IMR-90 (cell line): Measurements from ENCODE around the gene ACTR5. TPM values are rescaled to one million over a fixed set of nuclear protein-coding genes. Genes with fewer than 3 reads are reported as not detected.

Experiments used
- ATAC-seq: fragments of 200-7000 bp; cut with Tn5 transposase; 2 replicates; pipeline ENCODE4 v1.9.1; 2020; ENCODE audit warnings: low read depth, mild to moderate bottlenecking, moderate library complexity
- BruUV-seq: library from RNA; stranded (reverse); fragments of 400-500 nt; replicated peaks from 2 replicates; lab custom pipeline; 2021; lab: Mats Ljungman, UMichigan
- CTCF ChIA-PET: fragments of 300-600 bp; formaldehyde crosslinking; extraction: SDS; loops from one replicate; lab custom pipeline; 2021; ENCODE audit warnings: antibody characterized with exemption; lab: Yijun Ruan, JAX
- POLR2A ChIA-PET: fragments of 300-600 bp; sonication (Branson Sonifier 250); formaldehyde crosslinking; loops from one replicate; lab custom pipeline; 2022; ENCODE audit warnings: antibody characterized with exemption; ENCODE audit not compliant: unreplicated experiment; lab: Charles Lee
- DNase-seq: peaks from one replicate; pipeline ENCODE4 v3.0.0; 2013
- H2AFZ ChIP-seq: replicated peaks from 2 replicates; pipeline ENCODE3; 2013; ENCODE audit warnings: low read length, mild to moderate bottlenecking; ENCODE audit not compliant: poor library complexity
- H2AK5ac ChIP-seq: 2 replicates; pipeline ENCODE4 v1.6.1; 2013; ENCODE audit warnings: low read depth, low read length, inconsistent platforms
- H2AK9ac ChIP-seq: replicated peaks from 2 replicates; pipeline ENCODE3; 2013; ENCODE audit warnings: mild to moderate bottlenecking, low read depth, low read length, moderate library complexity; ENCODE audit not compliant: poor library complexity
- H2BK120ac ChIP-seq: 2 replicates; pipeline ENCODE4 v1.6.1; 2013; ENCODE audit warnings: low read depth, low read length, inconsistent platforms
- H2BK15ac ChIP-seq: 3 replicates; pipeline ENCODE4 v1.6.1; 2013; ENCODE audit warnings: low read depth, low read length, inconsistent platforms
- H2BK20ac ChIP-seq: 2 replicates; pipeline ENCODE4 v1.6.1; 2013; ENCODE audit warnings: low read depth, mild to moderate bottlenecking, inconsistent platforms, low read length, moderate library complexity
- H2BK5ac ChIP-seq: 2 replicates; pipeline ENCODE4 v1.6.1; 2013; ENCODE audit warnings: mild to moderate bottlenecking, low read depth, low read length, inconsistent platforms; ENCODE audit not compliant: poor library complexity, severe bottlenecking
- H3K14ac ChIP-seq: replicated peaks from 2 replicates; pipeline ENCODE4 v1.6.1; 2013; ENCODE audit warnings: low read depth, low read length, inconsistent platforms
- H3K18ac ChIP-seq: 2 replicates; pipeline ENCODE4 v1.6.1; 2013; ENCODE audit warnings: low read depth, low read length, control low read depth
- H3K23ac ChIP-seq: 2 replicates; pipeline ENCODE4 v1.6.1; 2013; ENCODE audit warnings: low read depth, low read length, inconsistent platforms
- H3K27ac ChIP-seq: 2 replicates; pipeline ENCODE4 v1.5.1; 2013; ENCODE audit warnings: mild to moderate bottlenecking, control low read depth, low read length; ENCODE audit not compliant: insufficient read depth
- H3K27me3 ChIP-seq: 2 replicates; pipeline ENCODE4 v1.6.1; 2013; ENCODE audit warnings: low read length; ENCODE audit not compliant: control insufficient read depth, insufficient read depth
- H3K36me3 ChIP-seq: 2 replicates; pipeline ENCODE4 v1.6.1; 2013; ENCODE audit warnings: low read length, mixed read lengths; ENCODE audit not compliant: control insufficient read depth, insufficient read depth
- H3K4ac ChIP-seq: 2 replicates; pipeline ENCODE4 v1.6.1; 2013; ENCODE audit warnings: low read depth, low read length, inconsistent platforms
- H3K4me1 ChIP-seq: 2 replicates; pipeline ENCODE4 v1.6.1; 2013; ENCODE audit warnings: low read length, mixed read lengths; ENCODE audit not compliant: control insufficient read depth, insufficient read depth
- H3K4me2 ChIP-seq: 2 replicates; pipeline ENCODE4 v1.6.1; 2013; ENCODE audit warnings: low read depth, mild to moderate bottlenecking, control low read depth, low read length, moderate library complexity
- H3K4me3 ChIP-seq: 2 replicates; pipeline ENCODE4 v1.5.1; 2013; ENCODE audit warnings: low read depth, mild to moderate bottlenecking, control low read depth, low read length, moderate library complexity; ENCODE audit not compliant: insufficient read depth
- H3K56ac ChIP-seq: 2 replicates; pipeline ENCODE4 v1.6.1; 2013; ENCODE audit warnings: low read length, inconsistent platforms; ENCODE audit not compliant: insufficient read depth; ENCODE audit errors: extremely low read depth
- H3K79me1 ChIP-seq, 2 experiments: 2 replicates each; pipeline ENCODE4 v1.6.1; 2013; ENCODE audit warnings: low read length in 2 of 2, inconsistent platforms in 1 of 2, low read depth in 1 of 2
- H3K9ac ChIP-seq: 2 replicates; pipeline ENCODE4 v1.6.1; 2013; ENCODE audit warnings: low read depth, low read length, control low read depth
- H3K9me1 ChIP-seq: 2 replicates; pipeline ENCODE4 v1.6.1; 2013; ENCODE audit warnings: low read length, inconsistent platforms; ENCODE audit not compliant: insufficient read depth
- H3K9me3 ChIP-seq: 2 replicates; pipeline ENCODE4 v1.6.1; 2013; ENCODE audit warnings: low read length; ENCODE audit not compliant: control insufficient read depth, insufficient read depth
- H4K20me1 ChIP-seq: 2 replicates; pipeline ENCODE4 v1.6.1; 2013; ENCODE audit warnings: low read length, inconsistent platforms; ENCODE audit not compliant: insufficient read depth
- H4K5ac ChIP-seq: 2 replicates; pipeline ENCODE4 v1.6.1; 2013; ENCODE audit warnings: mild to moderate bottlenecking, low read depth, low read length, control low read depth
- H4K8ac ChIP-seq, 2 experiments: 2 replicates each; pipeline ENCODE4 v1.6.1; 2013; ENCODE audit warnings: low read depth in 2 of 2, low read length in 2 of 2, control low read depth in 1 of 2, inconsistent platforms in 1 of 2
- H4K91ac ChIP-seq: 2 replicates; pipeline ENCODE4 v1.6.1; 2013; ENCODE audit warnings: low read depth, low read length, inconsistent platforms; ENCODE audit not compliant: insufficient read depth
- BHLHE40 ChIP-seq: fragments of 150-350 bp; IDR thresholded peaks from 2 replicates; pipeline ENCODE4 v1.6.1; 2016; ENCODE audit warnings: mild to moderate bottlenecking, low read depth, low read length
- CEBPB ChIP-seq: IDR thresholded peaks from 2 replicates; pipeline ENCODE4 v1.6.1; 2012; ENCODE audit warnings: low read depth, low read length, improper control_type of control experiment
- CHD1 ChIP-seq: IDR thresholded peaks from 2 replicates; pipeline ENCODE4 v1.6.1; 2012; ENCODE audit warnings: low read depth, low read length, improper control_type of control experiment
- CTCF ChIP-seq: conservative IDR thresholded peaks from 2 replicates; pipeline ENCODE4 v1.5.1; 2012; ENCODE audit warnings: mild to moderate bottlenecking, low read depth, low read length, improper control_type of control experiment
- ELK1 ChIP-seq: fragments of 150-350 bp; IDR thresholded peaks from 2 replicates; pipeline ENCODE4 v1.6.1; 2016; ENCODE audit warnings: low read depth, mild to moderate bottlenecking, low read length, moderate library complexity, borderline replicate concordance
- FOS ChIP-seq: fragments of 150-350 bp; IDR thresholded peaks from 2 replicates; pipeline ENCODE4 v1.6.1; 2016; ENCODE audit warnings: low read depth, low read length
- MAFK ChIP-seq: IDR thresholded peaks from 2 replicates; pipeline ENCODE4 v1.6.1; 2012; ENCODE audit warnings: low read depth, low read length, improper control_type of control experiment
- MAZ ChIP-seq: IDR thresholded peaks from 2 replicates; pipeline ENCODE4 v1.6.1; 2012; ENCODE audit warnings: low read depth, mild to moderate bottlenecking, low read length, improper control_type of control experiment, moderate library complexity, borderline replicate concordance
- MXI1 ChIP-seq: IDR thresholded peaks from 2 replicates; pipeline ENCODE4 v1.6.1; 2012; ENCODE audit warnings: low read depth, mild to moderate bottlenecking, low read length, moderate library complexity, borderline replicate concordance
- NFE2L2 ChIP-seq: fragments of 150-350 bp; IDR thresholded peaks from 2 replicates; pipeline ENCODE4 v1.6.1; 2016; ENCODE audit warnings: low read depth, mild to moderate bottlenecking, low read length
- POLR2A ChIP-seq: IDR thresholded peaks from 2 replicates; pipeline ENCODE4 v1.6.1; 2012; ENCODE audit warnings: mild to moderate bottlenecking, low read depth, low read length
- RAD21 ChIP-seq: IDR thresholded peaks from 2 replicates; pipeline ENCODE4 v1.6.1; 2012; ENCODE audit warnings: low read length, improper control_type of control experiment
- RCOR1 ChIP-seq: IDR thresholded peaks from 2 replicates; pipeline ENCODE4 v1.6.1; 2012; ENCODE audit warnings: mild to moderate bottlenecking, low read length, improper control_type of control experiment; ENCODE audit not compliant: insufficient replicate concordance
- RFX5 ChIP-seq: IDR thresholded peaks from 2 replicates; pipeline ENCODE4 v1.8.0; 2012; ENCODE audit warnings: low read depth, mild to moderate bottlenecking, low read length, moderate library complexity
- SMC3 ChIP-seq: fragments of 150-350 bp; IDR thresholded peaks from 2 replicates; pipeline ENCODE4 v1.6.1; 2016; ENCODE audit warnings: low read depth, mild to moderate bottlenecking, antibody characterized with exemption, low read length, moderate library complexity
- USF2 ChIP-seq: fragments of 150-350 bp; IDR thresholded peaks from 2 replicates; pipeline ENCODE4 v1.6.1; 2017; ENCODE audit warnings: mild to moderate bottlenecking, antibody characterized with exemption, low read length, low read depth
- WGBS, 2 experiments: methylation state at CpG; one replicate each; pipeline versions ENCODE4 v1.1.5 to v1.1.7; 2013; ENCODE audit warnings: missing lambda C conversion rate in 2 of 2; ENCODE audit not compliant: insufficient read length in 1 of 2; ENCODE audit errors: extremely low coverage in 2 of 2; 5-methylcytosine and 5-hydroxymethylcytosine counted together
- dilution Hi-C: fragments of 300-500 bp; cut with HindIII; formaldehyde crosslinking; loops from one replicate; pipeline ENCODE4 v1.14.3; 2018; ENCODE audit warnings: low sequenced_read_pairs; ENCODE audit not compliant: unreplicated experiment
- in situ Hi-C: fragments of 300-500 bp; cut with MboI; formaldehyde crosslinking; loops from 3 replicates; pipeline ENCODE4 v1.14.3; 2019; ENCODE audit warnings: low sequenced_read_pairs, inconsistent platforms, mixed read lengths
- intact Hi-C: fragments of 100-400 bp; cut with micrococcal nuclease; formaldehyde crosslinking; loops from 2 replicates; pipeline ENCODE4 v1.10.0; 2022
- polyA plus RNA-seq, 3 experiments: library from polyadenylated mRNA; depleted of rRNA; stranded (reverse); fragments of >200 nt; gene quantifications; 2 replicates each; pipeline ENCODE4 v1.2.3, GENCODE V29; 2012; ENCODE audit warnings: low replicate concordance in 1 of 3
- total RNA-seq: library from RNA; depleted of rRNA; stranded (reverse); fragments of >200 nt; gene quantifications from 2 replicates; pipeline ENCODE4 v1.2.3, GENCODE V29; 2012

The ACTR5 gene
- total and polyA plus RNA-seq, 2 of the 4 experiments (the other 2 are of a cell fraction): 5.9 to 6.6 TPM

- ChIA-PET CTCF (no interaction called here), POLR2A (no interaction called here)
- no peak overlapping the region for H3K9ac ChIP-seq
- H4K5ac ChIP-seq: no peak overlapping the region
- intact Hi-C loops (loop anchor here (5.0 kb wide), 1 partner anchor 123 kb away; no protein-coding TSS in a partner anchor), in situ Hi-C loops (loop anchor here (5.0 to 25.0 kb wide), 2 partner anchors 108 to 282 kb away; no protein-coding TSS in a partner anchor), dilution Hi-C loops (no loop called here)
- no peaks in the 10 kb centered on the region for H3K9me3 ChIP-seq
- no peak for TF ChIP-seq MAFK
- TF ChIP-seq MAZ: no peak
- TF ChIP-seq POLR2A: no peak
- no peak for TF ChIP-seq RFX5
- TF ChIP-seq MXI1: no peak
- no peak for TF ChIP-seq RAD21
- no peak for TF ChIP-seq USF2
- no peak for TF ChIP-seq FOS
- TF ChIP-seq CEBPB: no peak
- no peak for TF ChIP-seq RCOR1
- TF ChIP-seq BHLHE40: no peak
- TF ChIP-seq ELK1: no peak
- TF ChIP-seq SMC3: no peak
- no peak for TF ChIP-seq CTCF
- no peak for TF ChIP-seq CHD1
- no peak for TF ChIP-seq NFE2L2
- H3K79me1 ChIP-seq: peaks cover 3 to 6% of the 10 kb centered on the region in 2 experiments; a peak in 3 of 4 replicates
- H4K91ac ChIP-seq: no peak overlapping the region
- ATAC-seq (no peak), DNase-seq (no peak)
- no peak overlapping the region for H3K27ac ChIP-seq
- H2BK15ac ChIP-seq: no peak overlapping the region
- no peak overlapping the region for H2BK120ac ChIP-seq
- no peak overlapping the region for H2AFZ ChIP-seq
- H3K56ac ChIP-seq: no peak overlapping the region
- no peak overlapping the region for H2AK5ac ChIP-seq
- H3K27me3 ChIP-seq: no peaks in the 10 kb centered on the region
- no peak overlapping the region for H3K14ac ChIP-seq
- H3K18ac ChIP-seq: no peak overlapping the region
- H4K20me1 ChIP-seq: no peaks in the 10 kb centered on the region
- BruUV-seq: no TSS peak
- no peak overlapping the region for H2BK20ac ChIP-seq
- H3K4me3 ChIP-seq: no peak overlapping the region
- no peak overlapping the region for H4K8ac ChIP-seq
- no peak overlapping the region for H3K23ac ChIP-seq
- H3K36me3 ChIP-seq: peaks cover 18% of the 10 kb centered on the region
- no peaks in the 10 kb centered on the region for H3K4me1 ChIP-seq
- no peak overlapping the region for H2AK9ac ChIP-seq
- no peak overlapping the region for H2BK5ac ChIP-seq
- WGBS, 2 experiments: 100% methylated on average over 7 of the region's 13 CpGs; no CpG with 5 or more reads in 1 of the 2 experiments
- H3K4ac ChIP-seq: no peak overlapping the region
- no peak overlapping the region for H3K4me2 ChIP-seq
- no peaks in the 10 kb centered on the region for H3K9me1 ChIP-seq
These were observed 6.7 kb downstream of the ACTR5 start for GRCh38 chr20:38754924-38755323.
